Umbilical cord (tissue), 2 donors: Measurements from ENCODE around the gene ANK2. TPM values are rescaled to one million over a fixed set of nuclear protein-coding genes. Genes with fewer than 3 reads are reported as not detected.

ENCODE experiments used
- DNase-seq: peaks from one replicate; pipeline ENCODE4 v3.0.0-alpha.2; 2015; ENCODE audit warnings: low spot score
- total RNA-seq: library from RNA; depleted of rRNA; stranded (reverse); fragments of >200 nt; gene quantifications from one replicate; pipeline ENCODE4 v1.2.3, GENCODE V29; 2014; ENCODE audit warnings: low replicate concordance; ENCODE audit not compliant: insufficient read depth

Gene ANK2
- total RNA-seq: 36.8 TPM

DNA sequence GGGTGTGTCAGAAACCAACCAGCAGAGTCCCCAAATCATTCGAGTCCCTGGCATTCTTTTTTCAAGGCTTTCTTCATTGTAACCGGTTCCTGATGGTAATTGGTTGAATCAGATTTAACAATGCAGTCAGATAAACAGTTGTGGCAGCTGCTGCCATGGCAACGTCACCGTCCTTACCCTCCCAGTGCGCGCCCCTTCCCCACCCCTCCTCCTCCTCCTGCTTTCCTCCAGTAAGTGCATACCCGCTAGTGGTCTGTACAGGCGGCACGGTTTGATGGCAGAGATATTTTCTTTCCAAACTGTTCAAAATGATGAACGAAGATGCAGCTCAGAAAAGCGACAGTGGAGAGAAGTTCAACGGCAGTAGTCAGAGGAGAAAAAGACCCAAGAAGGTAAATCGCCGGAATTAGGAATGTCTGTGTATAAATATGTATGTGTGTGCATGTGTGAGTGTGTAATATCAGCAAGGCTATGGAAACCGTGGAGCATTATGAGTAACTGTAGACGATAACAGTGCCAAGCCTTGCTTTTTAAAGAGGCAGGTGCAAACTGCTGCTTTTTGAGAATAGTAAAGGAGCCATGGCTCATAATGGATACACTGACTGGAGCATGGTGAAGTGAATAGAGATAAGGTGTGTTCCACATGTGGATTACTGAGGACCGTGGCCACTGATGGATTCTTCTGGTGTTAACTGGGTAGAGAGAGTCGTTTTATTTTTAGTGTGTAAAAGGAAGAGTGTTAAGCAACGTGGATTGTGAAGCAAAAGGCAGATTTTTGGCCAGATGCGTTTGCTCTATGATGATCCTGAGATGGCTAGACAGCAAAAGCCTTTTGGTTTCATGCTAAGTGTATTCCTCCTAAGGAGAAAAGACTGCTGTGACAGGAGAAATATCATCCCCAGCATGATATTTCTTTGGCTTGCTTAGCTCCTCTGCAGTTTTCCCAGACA lies at the start of gene ANK2:
Gene ANK2 (plus strand): TSS at position 233 of the 950 bp plus-strand sequence. CDS start 76 bp downstream, at position 309.
- DNase-seq: peak; percentile 25

DNA sequence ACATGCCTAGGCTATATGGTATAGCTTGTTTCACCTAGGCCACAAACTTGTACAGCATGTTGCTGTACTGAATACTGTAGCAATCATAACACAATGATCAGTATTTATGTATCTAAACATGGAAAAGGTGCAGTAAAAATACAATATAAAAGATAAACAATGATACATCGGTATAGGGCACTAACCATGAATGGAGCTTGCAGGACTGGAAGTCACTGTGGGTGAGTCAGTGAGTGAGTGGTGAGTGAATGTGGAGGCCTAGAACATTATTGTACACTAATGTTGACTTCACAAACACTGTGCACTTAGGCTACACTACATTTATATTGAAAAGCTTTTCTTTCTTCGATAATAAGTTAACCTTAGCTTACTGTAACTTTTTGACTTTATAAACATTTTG lies 45.6 kb upstream of the ANK2 start:
- DNase-seq: no peak

DNA sequence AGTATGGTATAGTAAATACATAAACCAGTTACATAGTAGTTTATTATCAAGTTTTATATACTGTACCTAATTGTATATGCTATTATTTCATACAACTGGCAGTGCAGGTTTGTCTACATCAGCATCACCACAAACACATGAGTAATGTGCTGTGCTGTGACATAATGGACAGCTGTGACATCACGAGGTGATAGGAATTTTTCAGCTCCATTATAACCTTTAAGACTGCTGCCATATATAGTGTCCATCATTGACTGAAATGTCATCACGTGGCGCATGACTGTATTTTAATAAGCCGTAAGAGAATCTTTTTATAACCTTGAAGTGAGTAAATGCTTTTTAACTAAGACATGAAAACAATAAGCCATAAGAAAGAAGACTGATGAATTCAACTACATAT lies 44.8 kb upstream of the ANK2 start:
- DNase-seq: no peak

DNA sequence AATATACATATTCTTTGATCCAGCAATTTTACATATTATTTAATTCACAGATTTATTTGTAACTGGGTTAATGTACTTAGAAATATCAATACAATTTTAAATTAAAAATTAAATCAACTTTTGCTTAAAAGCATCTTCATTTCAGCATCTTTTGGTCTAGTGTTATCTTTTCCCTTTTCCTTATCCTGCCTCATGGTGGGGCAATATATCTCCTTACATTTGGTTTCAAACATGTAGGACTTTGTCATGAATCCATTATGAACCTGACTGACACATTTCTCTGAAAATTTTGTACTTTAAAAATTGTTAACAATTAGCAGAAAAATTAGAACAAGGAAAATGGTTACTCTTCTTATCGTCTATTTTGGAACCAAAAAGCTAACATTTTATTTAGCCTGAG lies 42.8 kb upstream of the ANK2 start:
- DNase-seq: no peak

DNA sequence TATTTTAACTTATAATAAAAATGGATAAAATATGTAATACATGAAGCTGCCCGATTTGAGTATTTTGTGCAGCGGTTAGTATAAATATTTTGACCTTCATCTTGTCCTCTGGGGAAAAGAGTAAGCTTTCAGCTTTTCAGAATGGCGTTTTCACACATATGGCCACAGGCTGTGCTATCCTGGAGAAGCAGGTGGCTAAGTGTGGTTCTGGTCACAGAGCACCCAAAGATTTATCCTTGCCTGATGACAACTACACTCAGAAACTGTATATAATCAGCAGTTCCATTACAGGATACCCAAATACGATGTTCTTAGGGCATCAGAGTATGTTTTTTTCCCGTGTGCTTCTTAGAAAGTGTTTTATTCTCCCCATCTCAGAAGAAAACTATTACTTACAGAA lies 42.3 kb upstream of the ANK2 start:
- DNase-seq: no peak

DNA sequence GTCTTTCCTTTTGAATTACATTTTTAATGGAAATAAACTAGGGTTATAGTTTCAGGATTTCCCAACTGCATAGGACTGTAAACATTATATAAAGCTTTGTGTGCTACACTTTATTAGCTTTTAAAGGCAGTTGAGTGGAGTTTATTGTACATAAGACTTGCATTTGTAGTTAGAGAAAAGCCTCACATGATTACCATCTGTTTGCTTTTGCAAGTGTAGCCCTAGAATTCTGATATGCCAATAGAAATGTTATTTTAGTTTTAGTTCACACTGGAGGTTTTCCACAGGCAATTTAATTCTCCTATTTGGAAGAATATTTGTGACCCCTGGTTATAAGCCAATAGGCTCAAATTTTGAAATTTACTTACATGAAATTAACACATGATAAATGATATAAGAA lies 41.3 kb upstream of the ANK2 start:
- no peak for DNase-seq

DNA sequence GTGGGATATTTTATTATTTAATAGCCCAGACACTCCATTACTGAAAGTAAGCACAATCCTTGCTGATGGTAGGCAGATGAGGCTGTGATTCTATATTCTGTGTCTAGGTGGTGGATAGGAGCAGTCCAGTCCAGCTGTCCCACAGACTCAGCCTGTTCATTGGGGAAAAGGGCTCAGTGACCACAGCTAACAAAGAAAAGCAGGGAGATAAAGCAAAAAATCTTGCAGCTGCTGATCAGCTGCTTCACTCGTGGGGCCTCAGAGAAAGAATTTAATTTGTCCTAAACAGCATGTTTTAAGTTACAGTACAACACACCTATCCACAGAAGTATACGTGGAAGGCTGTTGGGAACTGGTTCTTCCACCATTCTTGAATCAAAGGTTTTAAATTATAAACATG lies 40.7 kb upstream of the ANK2 start:
- DNase-seq: no peak

DNA sequence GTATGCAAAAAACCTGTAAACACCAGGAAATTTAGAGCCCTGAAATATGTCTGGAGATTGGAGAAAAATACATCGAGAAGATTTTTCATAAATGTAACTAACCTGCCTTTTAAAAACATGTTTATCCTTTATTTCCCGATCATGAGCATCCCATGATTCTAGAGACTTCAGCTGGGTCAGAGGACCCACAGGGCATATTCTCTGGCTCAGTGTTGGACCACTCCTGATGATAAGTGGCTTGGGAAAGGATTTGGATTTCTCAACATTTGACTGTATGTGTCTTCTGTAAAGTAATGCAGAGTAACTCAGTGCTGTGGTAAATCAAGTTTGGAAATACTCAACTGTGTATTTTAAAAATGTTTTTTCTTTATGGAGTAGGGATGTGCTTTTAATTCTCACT lies 40.0 kb upstream of the ANK2 start:
- DNase-seq: peak; percentile 51

DNA sequence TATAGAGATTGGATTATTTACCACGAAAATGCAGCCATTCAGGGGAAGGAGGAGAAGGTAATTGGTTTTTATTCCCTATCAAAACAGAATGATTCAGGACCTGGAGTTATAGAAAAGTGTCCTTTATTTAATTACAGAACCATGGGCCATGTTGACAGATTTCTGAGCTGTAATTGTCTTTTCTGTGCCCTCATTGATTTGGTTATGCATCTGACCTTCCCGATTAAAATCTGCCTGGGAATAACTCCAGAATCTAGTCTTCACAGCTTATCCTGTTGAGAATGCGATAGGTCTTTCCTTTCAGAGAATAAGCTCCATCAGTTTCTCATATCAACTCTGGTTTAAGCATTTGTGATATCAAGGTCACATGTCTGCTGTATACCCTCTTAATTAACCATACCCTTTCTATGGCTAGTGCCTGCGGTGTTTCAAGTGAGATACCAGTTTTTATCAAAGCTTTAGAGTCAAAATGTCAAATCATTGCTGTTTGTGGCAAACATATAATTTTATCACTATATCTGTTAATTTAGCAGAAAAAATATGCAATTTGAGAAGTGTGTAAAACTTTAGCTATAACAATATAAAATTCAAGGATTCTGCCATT lies 37.2 kb upstream of the ANK2 start:
- no peak for DNase-seq

DNA sequence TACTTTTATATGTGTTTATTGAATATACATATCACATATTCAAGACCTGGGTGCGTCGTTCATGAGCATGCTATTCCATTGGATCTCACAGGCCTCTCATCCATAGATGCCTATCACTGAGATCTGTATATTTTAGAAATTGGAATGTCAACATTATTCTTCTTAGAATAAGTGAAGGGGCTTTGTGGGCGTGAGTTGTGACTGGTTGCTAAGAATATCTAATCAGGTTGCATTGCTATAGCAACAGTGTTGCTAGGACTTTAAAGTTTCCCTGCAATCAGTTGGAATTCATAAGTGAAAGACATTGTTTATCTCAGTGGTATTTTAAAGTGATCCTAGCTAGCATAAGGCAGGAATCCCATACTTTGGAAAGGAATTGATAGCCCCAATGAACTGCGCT lies 36.7 kb upstream of the ANK2 start:
- peak; percentile 69 for DNase-seq

DNA sequence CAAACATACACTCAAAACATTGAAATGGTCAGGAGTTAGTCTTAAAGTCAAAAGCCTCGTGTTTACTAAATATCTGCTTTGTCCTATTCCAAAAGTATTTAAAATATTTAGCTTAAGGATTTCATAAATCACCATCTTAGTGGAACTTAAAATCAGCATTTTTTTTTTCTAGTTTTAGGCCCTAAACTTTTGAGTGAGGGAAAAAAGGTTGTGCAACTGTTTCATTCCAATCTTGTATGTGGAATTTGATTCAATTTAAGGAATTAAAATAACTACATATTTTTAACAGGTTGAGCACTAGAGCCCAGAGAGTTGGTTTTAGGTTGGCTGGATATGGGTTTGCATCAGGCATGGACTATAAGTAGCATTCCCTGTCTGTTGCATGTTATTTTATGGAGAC lies 35.7 kb upstream of the ANK2 start:
- DNase-seq: peak; percentile 18

DNA sequence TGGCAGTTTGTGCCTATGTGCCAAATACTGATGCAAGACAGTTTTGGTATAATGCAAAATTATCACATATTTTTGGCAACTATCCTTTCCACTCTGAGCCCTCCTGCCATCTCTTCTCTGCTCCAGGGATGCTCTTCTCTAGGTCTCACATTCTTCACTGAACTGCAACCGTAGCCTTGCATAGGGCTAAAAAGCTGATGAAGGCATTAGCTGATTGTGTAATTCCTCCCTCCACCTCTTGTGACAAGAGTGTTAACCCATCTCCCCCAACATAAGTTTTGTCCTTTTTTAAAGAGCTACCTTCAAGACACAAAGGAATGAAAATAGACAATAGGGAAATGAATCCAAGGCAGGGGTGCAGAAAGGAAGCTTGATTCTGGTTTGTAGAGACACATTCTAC lies 33.1 kb upstream of the ANK2 start:
- DNase-seq: no peak

DNA sequence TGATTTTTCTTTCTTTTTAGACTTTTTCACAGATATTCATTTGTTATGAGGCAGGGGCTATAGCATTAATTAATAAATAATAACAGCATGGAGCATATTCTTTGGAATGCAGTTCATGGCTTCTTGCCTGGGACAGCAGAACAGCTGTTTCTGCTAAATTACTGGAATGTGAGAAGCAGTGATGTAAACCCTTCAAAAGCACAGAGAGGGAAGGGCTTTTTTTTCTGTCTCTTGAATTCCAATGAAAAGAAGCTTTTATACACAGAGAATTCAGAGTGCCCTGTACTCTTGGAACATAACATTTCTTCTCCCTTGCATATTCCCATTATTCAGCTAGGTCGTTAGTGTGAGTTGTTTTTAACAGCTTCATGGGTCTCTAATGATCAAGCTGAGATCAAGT lies 28.5 kb upstream of the ANK2 start:
- peak; percentile 69 for DNase-seq

DNA sequence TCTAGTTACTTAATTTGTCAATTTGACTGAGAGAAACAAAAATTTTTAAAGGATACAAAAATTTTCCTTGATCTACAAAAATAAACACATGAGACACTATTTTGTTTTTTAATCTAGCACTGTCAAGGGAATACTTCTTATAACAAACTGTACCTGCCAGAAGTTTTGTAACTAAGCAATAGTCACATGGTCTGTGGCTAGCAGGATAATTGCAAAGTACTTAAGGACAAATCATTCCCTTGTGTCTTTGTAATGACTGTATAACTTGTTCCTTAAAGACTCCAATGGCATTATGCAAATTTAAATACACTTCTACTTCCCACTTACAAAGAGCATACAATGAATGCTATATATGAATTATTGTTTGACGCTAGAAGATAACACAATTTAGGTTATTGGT lies 25.1 kb upstream of the ANK2 start:
- no peak for DNase-seq

DNA sequence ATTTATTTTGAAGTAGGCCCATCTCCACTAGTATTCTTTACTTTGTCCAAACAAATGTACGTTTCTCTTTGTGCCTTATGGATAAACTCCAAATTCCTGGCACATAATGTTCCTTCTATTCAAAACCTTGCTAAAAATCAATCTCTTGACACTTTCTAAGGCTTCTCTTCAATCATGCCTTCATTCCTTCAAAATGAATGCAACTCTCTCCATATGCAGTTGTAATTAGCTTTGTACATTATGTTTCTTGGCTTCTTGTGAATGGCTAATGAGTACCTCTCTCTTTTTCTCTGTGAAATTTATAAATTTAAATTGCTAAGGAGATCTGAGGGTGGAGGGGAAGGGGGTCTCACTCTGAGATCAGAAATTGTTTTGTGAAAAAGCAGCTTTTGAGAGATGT lies 24.0 kb upstream of the ANK2 start:
- DNase-seq: no peak

DNA sequence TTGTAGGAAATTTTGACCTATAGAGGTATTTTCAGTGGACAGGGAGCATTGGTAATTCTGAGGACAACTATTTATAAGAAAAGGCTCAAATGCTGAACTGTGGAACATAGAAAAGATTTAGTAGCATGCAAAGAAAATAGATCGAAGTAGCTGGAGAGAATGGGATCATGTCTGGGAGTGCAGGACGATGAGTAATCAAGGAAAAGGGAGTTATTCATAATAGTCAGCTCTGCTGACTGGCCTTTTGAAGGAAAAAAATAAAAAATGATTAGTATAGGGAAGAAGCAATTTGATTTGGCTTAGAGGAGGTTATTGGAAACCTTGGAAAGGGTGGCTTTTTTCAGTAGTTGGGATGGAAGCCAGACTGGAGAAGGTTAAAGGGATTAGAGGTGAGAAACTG lies 22.9 kb upstream of the ANK2 start:
- DNase-seq: no peak

DNA sequence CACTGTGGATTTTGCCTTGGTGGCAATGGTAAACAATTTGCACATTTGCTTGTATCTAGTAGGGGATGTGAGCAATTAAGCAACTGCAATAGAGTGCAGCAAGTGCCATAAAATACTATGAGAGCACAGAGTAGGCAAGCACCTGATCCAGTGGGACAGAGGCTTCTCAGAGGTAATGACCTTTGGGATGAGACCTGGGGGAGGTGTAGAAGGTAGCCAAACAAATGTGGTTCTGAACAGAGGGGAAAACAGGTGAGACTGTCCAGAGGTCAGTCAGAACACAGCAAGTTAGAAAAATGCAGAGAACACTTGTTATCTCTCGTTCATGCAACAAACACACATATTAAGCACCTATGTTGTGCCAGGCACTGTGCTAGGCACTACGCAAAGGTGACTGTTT lies 21.4 kb upstream of the ANK2 start:
- DNase-seq: no peak

DNA sequence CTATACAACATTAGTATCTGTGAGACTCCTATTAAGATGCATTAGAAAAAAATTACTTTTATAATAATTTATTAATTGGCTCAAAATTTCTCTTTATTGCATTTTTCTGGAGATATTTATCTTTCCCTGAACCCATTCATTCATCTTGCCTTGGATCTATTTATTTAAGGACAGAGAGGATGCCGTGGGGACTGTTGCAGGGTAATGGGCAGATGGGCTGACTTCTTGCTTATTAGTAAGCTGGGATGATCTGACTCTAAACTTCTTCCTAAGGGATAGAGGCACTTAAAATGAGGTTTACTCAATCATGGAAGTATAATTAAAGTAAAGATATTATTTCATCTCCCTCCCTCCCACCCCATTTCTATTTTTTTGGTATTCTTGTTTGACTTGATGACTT lies 18.2 kb upstream of the ANK2 start:
- no peak for DNase-seq

DNA sequence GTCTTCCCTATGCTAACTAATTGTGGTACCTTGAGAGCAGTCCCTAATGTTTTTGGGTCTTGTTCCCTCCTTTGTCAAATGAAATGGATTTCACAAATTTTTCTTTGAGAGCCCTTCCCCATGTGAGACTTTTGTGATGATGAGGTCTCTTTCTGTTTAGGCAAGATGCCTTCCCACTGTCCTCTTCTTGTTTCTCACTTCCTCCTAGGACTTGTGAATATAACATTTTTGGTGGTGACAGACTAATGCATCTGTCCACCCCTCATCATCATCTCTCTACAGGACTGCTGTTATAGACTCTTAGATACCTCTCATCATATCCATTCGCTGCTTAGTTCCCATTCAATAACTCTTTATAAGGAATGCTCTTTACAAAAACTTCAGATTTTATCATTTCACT lies 8.7 kb upstream of the ANK2 start:
- DNase-seq: no peak

DNA sequence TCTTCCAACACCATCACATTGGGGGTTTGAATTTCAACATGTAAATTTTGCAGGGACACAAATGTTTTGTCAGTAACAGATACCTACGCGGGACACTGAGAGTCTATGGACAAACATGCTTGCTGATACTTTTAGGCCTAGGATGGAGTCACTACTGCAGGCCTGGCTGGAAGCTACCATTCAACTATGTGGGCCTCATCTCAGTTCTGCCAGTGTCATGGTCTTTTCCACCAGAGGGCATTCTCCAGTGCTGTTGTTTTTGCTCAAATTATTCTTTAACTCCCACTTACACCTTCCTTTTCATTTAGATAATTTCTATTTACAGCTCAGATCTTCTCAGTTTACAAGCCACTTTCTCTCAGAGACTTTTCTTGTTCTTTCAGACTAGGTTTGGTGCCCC lies 7.0 kb upstream of the ANK2 start:
- no peak for DNase-seq

DNA sequence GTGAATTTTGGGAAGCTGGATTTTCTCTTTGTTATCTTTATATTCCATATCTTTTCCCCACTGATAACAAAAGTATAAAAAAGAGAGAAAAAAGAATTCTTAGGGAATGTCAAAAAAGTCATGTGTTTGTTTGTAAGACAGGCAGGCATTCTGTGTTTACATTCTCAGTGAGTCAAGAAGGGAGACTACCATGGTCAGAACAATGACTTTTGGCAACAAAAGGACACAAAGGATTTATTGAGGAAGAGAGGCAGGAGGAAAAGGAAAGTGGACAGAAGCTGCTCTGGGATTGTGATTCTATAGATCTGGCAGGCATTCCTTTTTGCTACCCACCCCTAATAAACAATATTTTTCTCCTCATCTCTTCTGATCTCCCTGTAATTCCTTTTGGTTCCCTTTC lies 5.9 kb upstream of the ANK2 start:
- DNase-seq: no peak

DNA sequence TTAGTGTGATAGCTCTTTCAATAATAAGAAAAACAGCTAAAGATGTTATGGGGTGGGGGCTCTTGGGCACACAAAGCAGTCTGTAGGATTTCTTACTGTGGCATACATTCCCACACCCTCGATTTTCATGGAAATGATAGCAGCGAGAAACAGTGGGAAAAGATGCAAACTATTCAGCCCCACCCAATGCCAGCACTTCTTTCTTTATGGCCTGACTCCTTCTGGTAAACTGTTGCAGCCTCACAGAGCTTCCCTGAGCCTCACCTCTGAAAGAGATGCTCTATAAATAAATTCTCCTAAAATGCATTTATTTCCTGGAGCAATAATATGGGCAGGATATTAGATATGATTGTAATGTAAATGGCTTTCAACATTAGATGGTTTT lies 910 bp downstream of the ANK2 start:
- no peak for DNase-seq

DNA sequence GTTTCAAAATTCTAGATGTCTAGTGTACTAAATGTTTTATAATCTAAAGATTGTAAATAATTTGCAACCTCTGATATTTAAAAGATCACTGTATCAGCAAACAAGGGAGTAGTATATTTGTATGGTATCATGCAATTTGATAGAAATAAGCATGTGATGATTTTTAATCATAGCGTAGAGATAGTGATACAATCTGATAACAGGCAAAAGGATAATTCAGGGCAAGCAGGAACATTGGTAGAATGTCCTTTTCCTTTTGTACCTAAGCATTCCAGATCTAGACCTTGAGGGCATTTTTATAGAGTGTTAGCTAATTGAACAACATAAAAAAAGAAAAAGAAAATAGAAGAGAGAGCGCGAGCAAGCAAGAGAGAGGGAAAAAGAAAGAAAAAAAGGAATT lies 1.4 kb downstream of the ANK2 start:
- no peak for DNase-seq
